Measurements from ENCODE around the gene RAB7B. TPM values are rescaled to one million over a fixed set of nuclear protein-coding genes. Genes with fewer than 3 reads are reported as not detected.

RAB7B gene
- total and polyA plus RNA-seq, 4 donors, result 0.08 to 0.89 (median 0.20) TPM; not detected in 1

- TF ChIP-seq YY1 (IDR thresholded peaks at IDR 0.05), result no peak
- no peak for TF ChIP-seq ATF3 (IDR thresholded peaks at IDR 0.05)
- no peak for TF ChIP-seq NR2F2 (IDR thresholded peaks at IDR 0.05)
- TF ChIP-seq HNF4A (conservative IDR thresholded peaks at IDR 0.05), result no peak
- no peak for TF ChIP-seq FOXA2 (IDR thresholded peaks at IDR 0.05)
- TF ChIP-seq CTCF (IDR thresholded peaks at IDR 0.05; ENCODE audit: low read depth, low read length, missing input control), result no peak
- no peak for TF ChIP-seq REST (IDR thresholded peaks at IDR 0.05)
- no peak for TF ChIP-seq JUND (IDR thresholded peaks at IDR 0.05)
- no peak for TF ChIP-seq FOXA1 (IDR thresholded peaks at IDR 0.05)
- no peak for TF ChIP-seq TAF1 (conservative IDR thresholded peaks at IDR 0.05)
- TF ChIP-seq ZBTB33 (IDR thresholded peaks at IDR 0.05), result no peak
- no peak for TF ChIP-seq GABPA (IDR thresholded peaks at IDR 0.05 in 1 of 2, conservative IDR thresholded peaks at IDR 0.05 in 1 of 2)
- no peak for TF ChIP-seq SP1 (IDR thresholded peaks at IDR 0.05)
- no peak for TF ChIP-seq EGR1 (IDR thresholded peaks at IDR 0.05; ENCODE audit: low read depth in 2 of 2)
- TF ChIP-seq HNF4G (IDR thresholded peaks at IDR 0.05), result no peak
- no peak for TF ChIP-seq RXRA (IDR thresholded peaks at IDR 0.05)
- no peak for TF ChIP-seq RAD21 (IDR thresholded peaks at IDR 0.05)
- no peak for TF ChIP-seq MAX (IDR thresholded peaks at IDR 0.05)
- DNase-seq (ENCODE audit: low spot score), result no peak
- WGBS, result 87% methylated on average over 4 of the region's 4 CpGs
- Histone ChIP-seq H3K4me1 (ENCODE audit: control insufficient read depth in 4 of 4, insufficient read depth in 4 of 4, low read length in 3 of 4) (no peaks in the 10 kb centered on the region), H3K36me3 (ENCODE audit: control insufficient read depth in 4 of 4, insufficient read depth in 3 of 4, low read depth in 1 of 4, low read length in 3 of 4) (no peaks in the 10 kb centered on the region), H3K27ac (ENCODE audit: low read depth in 1 of 2, low read length in 2 of 2) (no peak overlapping the region), H3K4me3 (ENCODE audit: low read depth in 1 of 3, low read length in 3 of 3) (no peak overlapping the region), H3K9ac (ENCODE audit: low read depth in 1 of 2, low read length in 2 of 2) (no peak overlapping the region), H3K9me3 (ENCODE audit: control insufficient read depth in 4 of 4, low read length in 3 of 4) (no peaks in the 10 kb centered on the region), H3K27me3 (ENCODE audit: control insufficient read depth in 4 of 4, insufficient read depth in 4 of 4, low read length in 3 of 4) (no peaks in the 10 kb centered on the region)
Observed at GRCh38 chr1:205972081-205972480, 31.1 kb downstream of the RAB7B start.
